ACC112 (cell line): ENCODE results near the gene DNM3.

Experiments used
- H2AFZ ChIP-seq: fragments of 200-600 bp; sonication (generic); one replicate; pipeline ENCODE4 v1.6.0; 2017; ENCODE audit warnings: antibody characterized with exemption, low read length; ENCODE audit not compliant: unreplicated experiment
- H3K27ac ChIP-seq: fragments of 200-600 bp; sonication (generic); 2 replicates; pipeline ENCODE4 v1.5.1; 2014; ENCODE audit warnings: low read depth, mild to moderate bottlenecking, antibody characterized with exemption, low read length, moderate library complexity
- H3K27me3 ChIP-seq: fragments of 200-600 bp; sonication (generic); 2 replicates; pipeline ENCODE4 v1.6.1; 2014; ENCODE audit warnings: mild to moderate bottlenecking, antibody characterized with exemption, low read length, moderate library complexity, mixed read lengths; ENCODE audit not compliant: insufficient read depth
- H3K36me3 ChIP-seq: fragments of 200-600 bp; sonication (generic); 2 replicates; pipeline ENCODE4 v1.6.1; 2016; ENCODE audit warnings: mild to moderate bottlenecking, antibody characterized with exemption, low read length, moderate library complexity, mixed read lengths; ENCODE audit not compliant: insufficient read depth
- H3K4me1 ChIP-seq: fragments of 200-600 bp; sonication (generic); one replicate; pipeline ENCODE4 v1.6.1; 2016; ENCODE audit warnings: low read length, mixed read lengths; ENCODE audit not compliant: insufficient read depth, unreplicated experiment, control insufficient read depth
- H3K4me3 ChIP-seq: fragments of 200-600 bp; sonication (generic); 2 replicates; pipeline ENCODE4 v1.5.1; 2014; ENCODE audit warnings: mild to moderate bottlenecking, low read depth, low read length
- H3K79me2 ChIP-seq: fragments of 200-600 bp; sonication (generic); one replicate; pipeline ENCODE4 v1.6.0; 2016; ENCODE audit warnings: low read length; ENCODE audit not compliant: control insufficient read depth, unreplicated experiment, insufficient read depth

The DNM3 gene

DNA sequence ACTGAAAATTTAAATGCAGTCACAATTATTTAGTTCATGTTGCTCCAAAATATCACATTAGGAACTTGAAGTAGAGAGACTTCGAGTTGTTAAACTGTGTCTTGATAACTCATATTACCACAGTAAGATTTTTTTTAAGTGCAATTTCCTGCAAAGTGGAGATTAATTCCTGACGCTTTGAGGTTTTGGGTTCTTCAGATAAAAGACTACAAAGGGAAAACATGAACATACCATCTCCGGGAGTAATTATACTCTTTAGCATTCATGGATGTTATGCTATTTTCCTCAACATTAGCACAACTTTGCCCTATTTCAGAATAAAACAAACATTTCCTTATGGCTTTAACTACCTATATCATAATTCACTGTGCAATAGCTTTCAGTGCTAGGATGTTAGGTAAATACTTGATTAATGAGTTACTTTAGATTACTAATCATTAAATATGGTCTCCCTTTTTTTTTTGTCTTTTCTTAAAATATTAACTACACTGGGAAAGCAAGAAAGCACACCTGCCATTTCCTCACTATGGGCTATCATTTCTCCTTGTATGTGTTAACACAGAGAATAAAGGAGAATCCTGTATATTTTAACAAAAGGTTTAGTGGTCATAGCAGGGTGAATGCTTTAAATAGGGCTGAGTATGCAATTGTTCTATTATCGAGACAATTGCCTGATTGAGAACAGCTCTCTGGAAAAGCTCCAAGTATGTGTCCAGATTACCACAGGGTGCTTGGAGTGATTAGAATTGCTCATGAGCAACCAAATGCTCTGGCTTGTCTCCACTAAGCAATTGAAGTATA, 326.7 kb downstream of the DNM3 start:
- no peaks in the 10 kb centered on the region for H3K27me3 ChIP-seq
- no peak overlapping the region for H3K4me3 ChIP-seq
- H3K79me2 ChIP-seq = no peaks in the 10 kb centered on the region
- H3K4me1 ChIP-seq = peaks cover 9% of the 10 kb centered on the region
- H2AFZ ChIP-seq = no peak overlapping the region
- no peaks in the 10 kb centered on the region for H3K36me3 ChIP-seq
- H3K27ac ChIP-seq = no peak overlapping the region

DNA sequence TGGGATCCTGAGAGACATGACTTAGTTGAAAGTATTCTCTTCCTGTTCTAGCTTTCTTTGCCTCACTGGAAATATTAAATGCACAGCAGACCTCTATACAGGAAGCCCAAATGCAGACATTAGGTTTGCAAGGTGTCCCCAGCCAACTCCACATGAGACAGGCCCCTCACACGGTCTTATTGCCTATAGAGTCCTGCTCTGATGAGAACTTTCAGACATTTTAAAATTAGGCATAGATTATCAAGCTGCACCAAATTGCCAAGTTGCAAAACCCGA, 327.2 kb downstream of the DNM3 start:
- Histone ChIP-seq H3K27ac (no peak overlapping the region), H3K79me2 (no peaks in the 10 kb centered on the region), H3K36me3 (no peaks in the 10 kb centered on the region), H2AFZ (no peak overlapping the region), H3K4me1 (peaks cover 4% of the 10 kb centered on the region), H3K27me3 (no peaks in the 10 kb centered on the region), H3K4me3 (no peak overlapping the region)

DNA sequence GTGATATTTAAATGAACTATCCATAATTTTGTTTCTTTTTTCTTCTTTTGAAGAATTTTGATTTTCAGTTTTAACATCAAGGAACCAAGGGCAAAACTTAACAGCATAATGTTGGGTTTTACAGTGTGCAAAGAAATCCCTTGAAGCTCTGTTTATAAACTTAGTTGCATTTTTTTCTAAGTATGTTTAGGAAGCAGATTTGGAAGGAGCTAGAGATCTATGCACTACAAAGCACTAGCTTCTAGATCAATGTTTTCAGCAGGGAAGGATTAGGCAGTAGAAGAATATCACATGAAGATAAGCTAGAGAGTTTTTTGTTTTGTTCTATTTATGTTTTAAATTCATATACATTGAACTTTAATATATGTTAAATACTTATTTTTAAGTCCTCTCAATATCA, 328.5 kb downstream of the DNM3 start:
- H3K4me3 ChIP-seq = no peak overlapping the region
- H3K79me2 ChIP-seq = no peaks in the 10 kb centered on the region
- no peaks in the 10 kb centered on the region for H3K36me3 ChIP-seq
- H3K27ac ChIP-seq = no peak overlapping the region
- no peaks in the 10 kb centered on the region for H3K27me3 ChIP-seq
- no peak overlapping the region for H2AFZ ChIP-seq
- no peaks in the 10 kb centered on the region for H3K4me1 ChIP-seq

DNA sequence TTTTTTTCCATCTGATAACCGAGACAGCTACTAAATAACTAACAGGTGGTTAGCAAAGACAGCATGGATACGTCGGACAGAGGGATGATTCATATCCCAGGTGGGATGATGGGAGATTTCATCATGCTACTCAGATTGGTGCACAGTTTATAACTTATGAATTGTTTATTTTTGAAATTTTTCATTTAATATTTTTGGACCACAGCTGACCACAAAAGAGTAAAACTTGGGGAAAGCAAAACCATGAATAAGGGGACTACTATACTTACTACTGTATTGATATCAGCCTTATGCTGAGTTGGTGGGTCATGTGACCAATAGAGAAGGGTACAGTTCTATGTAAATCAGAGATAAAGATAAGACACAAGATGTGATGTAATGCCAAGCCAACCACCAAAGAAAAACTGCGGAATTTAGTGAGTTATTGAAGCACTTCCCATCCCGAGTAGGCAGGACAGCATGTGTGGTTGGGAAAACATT, 331.1 kb downstream of the DNM3 start:
- H2AFZ ChIP-seq = no peak overlapping the region
- no peaks in the 10 kb centered on the region for H3K27me3 ChIP-seq
- H3K4me1 ChIP-seq = no peaks in the 10 kb centered on the region
- no peak overlapping the region for H3K4me3 ChIP-seq
- H3K27ac ChIP-seq = no peak overlapping the region
- H3K79me2 ChIP-seq = no peaks in the 10 kb centered on the region
- H3K36me3 ChIP-seq = no peaks in the 10 kb centered on the region

DNA sequence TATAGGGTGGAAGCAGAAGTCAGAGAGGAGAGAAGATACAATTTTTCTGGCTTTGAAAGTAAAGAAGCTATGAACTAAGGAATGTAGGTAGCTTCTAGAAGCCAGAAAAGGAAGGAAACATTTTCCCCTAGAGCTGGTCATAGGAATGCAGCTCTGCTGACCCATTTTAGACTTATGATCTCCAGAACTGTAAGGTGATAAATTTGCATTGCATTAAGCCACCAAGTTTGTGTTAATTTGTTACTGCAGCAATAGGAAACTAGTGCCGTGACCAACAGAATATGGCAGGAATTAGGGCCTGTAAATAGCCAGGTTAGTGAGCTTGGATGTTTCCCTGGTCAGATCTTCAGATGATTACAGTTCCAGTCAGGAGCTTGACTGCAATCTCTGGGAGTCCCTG, 334.9 kb downstream of the DNM3 start:
- no peak overlapping the region for H2AFZ ChIP-seq
- H3K36me3 ChIP-seq = no peaks in the 10 kb centered on the region
- no peak overlapping the region for H3K4me3 ChIP-seq
- H3K79me2 ChIP-seq = no peaks in the 10 kb centered on the region
- no peak overlapping the region for H3K27ac ChIP-seq
- H3K4me1 ChIP-seq = peaks cover 11% of the 10 kb centered on the region
- H3K27me3 ChIP-seq = no peaks in the 10 kb centered on the region

DNA sequence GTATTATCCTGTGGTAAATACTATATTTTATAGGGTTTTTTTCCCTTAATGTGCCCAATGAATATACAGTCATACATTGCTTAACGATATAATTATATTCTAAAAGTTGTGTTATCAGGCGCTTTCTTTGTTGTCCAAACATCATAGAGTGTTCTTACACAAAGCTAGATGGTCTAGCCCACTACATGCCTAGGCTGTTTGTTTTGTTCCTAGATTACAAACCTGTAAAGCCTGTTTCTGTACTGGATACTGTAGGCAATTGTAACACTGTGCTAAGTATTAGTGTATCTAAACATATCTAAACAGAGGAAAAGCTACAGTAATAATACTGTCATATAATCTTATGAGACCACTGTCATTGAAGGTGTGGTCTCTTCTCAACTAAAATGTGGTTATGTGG, 336.6 kb downstream of the DNM3 start:
- Histone ChIP-seq H3K36me3 (no peaks in the 10 kb centered on the region), H3K27me3 (no peaks in the 10 kb centered on the region), H3K79me2 (no peaks in the 10 kb centered on the region), H3K27ac (no peak overlapping the region), H2AFZ (no peak overlapping the region), H3K4me3 (no peak overlapping the region), H3K4me1 (peaks cover 22% of the 10 kb centered on the region)

DNA sequence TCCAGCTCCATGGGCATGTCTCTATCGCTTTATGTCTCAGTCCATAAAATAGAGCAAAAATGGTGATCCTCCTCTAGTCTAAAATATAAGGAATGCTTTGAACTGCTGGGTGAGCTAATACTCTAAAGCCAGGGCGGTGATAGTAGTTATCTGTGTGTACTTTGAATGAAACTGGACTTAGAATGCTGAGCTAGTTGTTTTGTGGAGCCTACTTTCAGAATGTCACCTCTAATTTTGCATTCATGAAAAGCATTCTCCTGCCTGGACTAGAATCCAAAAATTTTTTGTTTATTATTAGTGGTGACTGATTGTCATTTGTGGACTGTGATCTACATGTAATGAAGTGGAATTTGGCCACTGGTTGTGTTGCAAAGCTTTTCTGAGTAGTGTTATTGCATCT, 337.6 kb downstream of the DNM3 start:
- Histone ChIP-seq H3K27ac (no peak overlapping the region), H3K79me2 (no peaks in the 10 kb centered on the region), H3K36me3 (no peaks in the 10 kb centered on the region), H3K27me3 (no peaks in the 10 kb centered on the region), H2AFZ (no peak overlapping the region), H3K4me1 (peaks cover 22% of the 10 kb centered on the region), H3K4me3 (no peak overlapping the region)

DNA sequence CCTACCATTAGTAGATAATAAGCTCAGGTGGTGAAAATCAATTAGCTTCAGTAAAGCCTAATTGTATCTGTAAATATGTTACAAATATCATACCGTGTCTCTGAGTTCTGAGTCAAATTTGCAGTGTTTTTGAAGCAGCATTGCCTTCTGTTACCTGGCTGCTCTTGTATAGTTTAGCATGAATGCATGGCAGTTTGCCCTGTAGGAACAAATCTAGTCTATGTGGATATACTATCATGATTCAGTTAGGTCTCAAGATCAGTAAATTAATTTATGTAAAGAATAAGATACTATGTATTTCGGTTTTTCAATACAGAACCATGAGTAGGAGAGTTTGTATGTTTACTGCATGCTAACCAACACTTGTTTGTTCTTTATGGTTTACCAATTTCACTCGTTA, 338.6 kb downstream of the DNM3 start:
- H3K36me3 ChIP-seq = no peaks in the 10 kb centered on the region
- H3K27me3 ChIP-seq = no peaks in the 10 kb centered on the region
- no peak overlapping the region for H3K27ac ChIP-seq
- no peaks in the 10 kb centered on the region for H3K79me2 ChIP-seq
- H3K4me1 ChIP-seq = peaks cover 27% of the 10 kb centered on the region
- peak overlapping the region; percentile 73; the same call in 1 of the 2 replicates for H3K4me3 ChIP-seq
- peak overlapping the region; percentile 95 for H2AFZ ChIP-seq

DNA sequence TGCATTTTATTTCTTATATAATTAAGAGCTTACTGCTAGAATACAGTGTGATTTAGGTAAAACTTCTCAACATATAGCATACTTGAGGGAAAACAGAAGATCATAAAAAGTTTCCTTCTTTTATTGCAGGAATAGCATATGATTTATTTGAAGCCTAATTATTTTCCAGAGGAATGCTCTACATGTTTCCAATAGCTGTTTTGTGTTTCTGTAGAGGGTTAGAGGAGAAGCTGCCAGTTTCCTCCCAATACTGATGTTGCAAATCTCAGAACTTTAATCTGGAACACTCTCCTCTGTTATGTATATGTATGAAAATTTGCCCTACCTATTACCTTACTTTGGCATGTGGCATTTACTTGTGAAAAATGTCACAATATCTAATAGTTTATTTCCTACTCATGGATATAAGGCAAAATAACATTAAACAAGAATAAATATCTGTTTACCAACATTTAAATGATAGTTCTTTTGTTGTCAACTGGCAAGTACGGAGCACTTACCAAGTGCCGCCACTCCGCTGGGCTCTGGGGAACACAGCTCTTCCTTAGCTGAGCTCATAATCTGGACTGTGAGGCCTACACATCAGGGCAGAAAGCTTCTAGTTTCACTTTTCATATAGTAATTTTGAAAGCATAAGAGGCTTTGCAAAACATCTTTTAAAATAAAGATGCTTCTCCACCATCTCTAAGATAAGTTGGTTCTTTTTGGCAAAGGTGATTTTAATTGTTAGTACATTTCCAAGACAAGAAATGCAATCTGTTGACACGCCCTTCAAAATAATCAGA, 339.4 kb downstream of the DNM3 start:
- Histone ChIP-seq H3K27ac (peak overlapping the region; percentile 83), H3K36me3 (no peaks in the 10 kb centered on the region), H2AFZ (peak overlapping the region; percentile 95), H3K27me3 (no peaks in the 10 kb centered on the region), H3K79me2 (no peaks in the 10 kb centered on the region), H3K4me3 (peak overlapping the region; percentile 73), H3K4me1 (peaks cover 35% of the 10 kb centered on the region)

DNA sequence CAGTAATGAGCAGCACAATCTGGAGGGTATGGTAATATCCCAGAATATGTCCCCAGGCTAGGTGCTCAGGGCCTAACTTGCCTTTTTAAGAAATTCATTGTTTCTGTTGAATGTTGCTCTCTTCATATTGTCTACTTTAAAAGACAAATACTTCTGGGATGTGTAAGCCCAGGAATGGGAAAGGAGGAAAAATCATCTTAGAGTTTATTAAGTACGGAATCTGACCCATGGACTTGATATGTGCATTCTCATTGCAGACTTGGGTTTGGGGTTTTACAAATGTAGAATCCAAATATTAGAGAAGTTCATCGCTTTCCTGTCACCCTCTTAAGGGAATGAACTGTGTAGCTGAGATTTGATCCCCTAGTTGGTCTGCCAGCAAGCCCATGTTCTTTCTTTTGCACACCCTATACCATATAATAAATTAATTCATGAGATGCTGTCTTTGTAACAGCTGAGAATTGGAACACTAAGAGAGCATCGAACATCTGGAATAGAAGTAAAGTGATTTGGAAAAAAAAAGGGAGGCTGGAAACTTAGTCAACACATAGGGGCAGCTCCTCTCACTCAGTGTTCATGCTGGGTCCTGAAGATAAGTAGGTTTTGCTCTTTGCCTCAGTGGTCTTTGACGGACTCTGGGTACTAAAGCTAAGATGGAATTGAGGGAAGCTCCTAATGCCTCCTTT, 343.4 kb downstream of the DNM3 start:
- Histone ChIP-seq H3K4me1 (peaks cover 35% of the 10 kb centered on the region), H3K27me3 (no peaks in the 10 kb centered on the region), H3K79me2 (no peaks in the 10 kb centered on the region), H3K4me3 (no peak overlapping the region), H3K36me3 (no peaks in the 10 kb centered on the region), H3K27ac (no peak overlapping the region), H2AFZ (peak overlapping the region; percentile 85)
